HL-60/S4 (cell line): Measurements from ENCODE around the gene NCOA3.

Experiments
- in situ Hi-C: fragments of 300-500 bp; cut with MboI; formaldehyde crosslinking; loops from 2 replicates; pipeline ENCODE4 v1.14.3; 2022; ENCODE audit warnings: low sequenced_read_pairs

Gene NCOA3

DNA sequence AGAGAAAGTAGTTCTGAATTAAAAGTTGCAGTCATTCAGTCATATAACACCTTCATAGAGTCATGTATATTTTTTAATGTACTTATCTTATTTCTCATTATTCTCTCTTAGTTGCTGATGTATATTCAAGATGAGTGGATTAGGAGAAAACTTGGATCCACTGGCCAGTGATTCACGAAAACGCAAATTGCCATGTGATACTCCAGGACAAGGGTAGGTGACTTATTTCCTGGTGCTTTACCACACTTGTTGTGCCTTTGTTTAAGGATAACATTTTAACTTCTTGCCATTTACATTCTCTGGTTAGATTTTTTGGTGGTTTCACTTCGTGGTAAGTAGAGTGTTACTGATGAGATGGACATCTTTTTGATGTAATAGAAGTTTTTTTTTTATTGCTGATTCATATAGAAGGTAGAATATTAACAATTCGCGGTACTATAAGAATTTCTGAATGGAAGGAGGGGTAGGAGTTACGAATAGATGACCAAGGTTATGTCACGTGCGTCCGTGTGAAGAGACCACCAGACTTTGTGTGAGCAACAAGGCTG is 120.5 kb downstream of the NCOA3 start:
- in situ Hi-C loops: loop anchor here (5.0 kb wide), 1 partner anchor 235 kb away; no protein-coding TSS in a partner anchor

DNA sequence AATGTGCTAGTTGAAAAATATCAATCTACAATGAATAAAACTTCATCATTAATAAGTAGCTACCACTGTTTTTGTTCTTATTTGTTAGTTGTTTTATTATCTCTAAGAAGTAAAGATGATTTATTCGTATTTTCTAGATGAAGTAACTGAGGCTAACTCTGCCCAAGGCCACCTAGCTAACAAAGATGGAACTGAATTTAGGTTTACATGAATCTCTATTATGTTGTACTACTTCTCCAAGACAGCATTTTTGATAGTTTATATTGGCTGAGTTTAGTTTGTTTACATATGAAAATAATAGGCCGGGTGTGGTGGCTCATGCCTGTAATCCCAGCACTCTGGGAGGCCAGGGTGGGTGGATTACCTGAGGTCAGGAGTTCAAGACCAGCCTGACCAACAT is 121.5 kb downstream of the NCOA3 start:
- in situ Hi-C loops: loop anchor here (5.0 kb wide), 1 partner anchor 236 kb away; no protein-coding TSS in a partner anchor

GRCh38 chr20:47627540-47627939 is 125.9 kb downstream of the NCOA3 start:
- in situ Hi-C loops: loop anchor here (25.0 kb wide), 1 partner anchor 415 kb away; no protein-coding TSS in a partner anchor

GRCh38 chr20:47629907-47630306 is 128.2 kb downstream of the NCOA3 start:
- in situ Hi-C loops: loop anchor here (25.0 kb wide), 1 partner anchor 418 kb away; no protein-coding TSS in a partner anchor

DNA sequence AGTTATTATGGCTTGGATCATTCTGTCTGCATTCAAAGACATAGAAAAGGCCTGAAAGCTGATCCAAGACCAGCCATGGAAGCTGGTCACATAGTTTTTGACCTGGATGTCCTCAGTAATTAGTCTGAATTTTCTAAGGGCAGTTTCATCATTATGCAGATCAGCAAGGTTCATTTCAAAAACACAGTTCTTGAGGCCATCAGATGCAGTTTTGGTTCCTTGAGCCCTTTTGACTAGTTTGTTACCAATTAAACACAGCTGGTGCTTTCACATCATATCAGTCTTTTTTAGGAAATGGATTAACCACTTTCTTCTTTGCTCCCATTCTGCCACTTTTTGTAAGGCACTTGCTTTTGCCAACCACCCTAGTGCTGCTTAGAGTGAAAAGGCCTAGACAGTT is 129.4 kb downstream of the NCOA3 start:
- in situ Hi-C loops: loop anchor here (25.0 kb wide), 1 partner anchor 419 kb away; no protein-coding TSS in a partner anchor

GRCh38 chr20:47635256-47635655 is 133.6 kb downstream of the NCOA3 start:
- in situ Hi-C loops: loop anchor here (25.0 kb wide), 1 partner anchor 423 kb away; no protein-coding TSS in a partner anchor

DNA sequence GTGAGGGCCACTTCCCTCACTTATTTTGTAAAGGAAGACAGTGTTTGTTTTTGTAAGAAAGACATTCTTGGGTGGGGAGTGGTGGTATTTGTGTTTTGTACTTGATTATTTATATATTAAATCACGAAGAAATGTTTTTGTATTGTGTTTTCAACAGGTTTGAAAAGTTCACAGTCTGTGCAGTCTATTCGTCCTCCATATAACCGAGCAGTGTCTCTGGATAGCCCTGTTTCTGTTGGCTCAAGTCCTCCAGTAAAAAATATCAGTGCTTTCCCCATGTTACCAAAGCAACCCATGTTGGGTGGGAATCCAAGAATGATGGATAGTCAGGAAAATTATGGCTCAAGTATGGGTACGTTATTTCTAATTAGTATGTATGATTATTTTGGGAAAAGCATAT is 137.2 kb downstream of the NCOA3 start:
- in situ Hi-C loops: loop anchor here (25.0 kb wide), 1 partner anchor 427 kb away; no protein-coding TSS in a partner anchor

DNA sequence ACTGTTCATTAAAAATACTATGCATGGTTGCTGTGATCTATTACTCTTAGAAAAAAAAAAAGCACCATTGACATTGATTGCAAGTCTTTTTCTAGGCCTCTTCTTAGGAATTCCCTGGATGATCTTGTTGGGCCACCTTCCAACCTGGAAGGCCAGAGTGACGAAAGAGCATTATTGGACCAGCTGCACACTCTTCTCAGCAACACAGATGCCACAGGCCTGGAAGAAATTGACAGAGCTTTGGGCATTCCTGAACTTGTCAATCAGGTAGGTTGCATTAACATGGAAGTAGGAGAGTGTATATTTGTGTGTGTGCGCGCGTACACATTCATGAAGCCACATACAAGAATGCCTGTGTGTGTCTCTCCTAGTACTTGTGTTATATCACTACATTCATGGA is 140.4 kb downstream of the NCOA3 start:
- in situ Hi-C loops: loop anchor here (25.0 kb wide), 1 partner anchor 430 kb away; no protein-coding TSS in a partner anchor

DNA sequence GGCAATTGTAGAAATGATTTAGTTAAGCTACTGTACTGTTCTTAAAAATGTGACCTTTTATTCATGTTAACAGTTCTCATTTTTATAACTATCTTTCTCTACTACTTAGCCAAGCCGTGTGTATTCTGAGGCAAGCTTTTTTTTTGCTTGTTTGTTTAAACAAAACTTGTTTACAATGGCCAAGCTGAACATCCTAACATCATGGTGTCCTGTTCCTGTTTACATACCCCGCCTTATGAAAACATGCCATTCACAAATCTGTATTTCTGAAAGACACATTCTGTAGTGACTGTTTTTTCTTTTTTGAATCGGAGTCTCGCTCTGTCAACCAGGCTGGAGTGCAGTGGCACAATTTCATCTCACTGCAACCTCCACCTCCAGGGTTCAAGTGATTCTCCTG is 140.9 kb downstream of the NCOA3 start:
- in situ Hi-C loops: loop anchor here (25.0 kb wide), 1 partner anchor 430 kb away; no protein-coding TSS in a partner anchor

- in situ Hi-C loops: loop anchor here (25.0 kb wide), 1 partner anchor 433 kb away; no protein-coding TSS in a partner anchor
These were observed 143.9 kb downstream of the NCOA3 start for GRCh38 chr20:47645632-47646031.

DNA sequence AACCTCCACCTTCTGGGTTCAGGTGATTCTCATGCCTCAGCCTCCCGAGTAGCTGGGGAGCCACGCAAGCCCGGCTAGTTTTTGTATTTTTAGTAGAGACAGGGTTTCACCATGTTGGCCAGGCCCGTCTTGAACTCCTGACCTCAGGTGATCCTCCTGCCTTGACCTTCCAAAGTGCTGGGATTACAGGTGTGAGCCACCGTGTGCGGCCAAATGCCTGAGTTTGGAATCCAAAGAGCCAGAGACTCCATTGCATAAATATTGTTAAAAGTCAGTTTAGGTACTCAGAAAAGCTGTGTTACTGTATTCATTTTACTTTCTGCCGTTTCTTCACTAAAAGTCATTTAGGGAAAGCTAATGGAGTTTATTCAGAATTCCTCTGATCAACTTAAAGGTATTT is 146.3 kb downstream of the NCOA3 start:
- in situ Hi-C loops: loop anchor here (25.0 kb wide), 1 partner anchor 436 kb away; no protein-coding TSS in a partner anchor

DNA sequence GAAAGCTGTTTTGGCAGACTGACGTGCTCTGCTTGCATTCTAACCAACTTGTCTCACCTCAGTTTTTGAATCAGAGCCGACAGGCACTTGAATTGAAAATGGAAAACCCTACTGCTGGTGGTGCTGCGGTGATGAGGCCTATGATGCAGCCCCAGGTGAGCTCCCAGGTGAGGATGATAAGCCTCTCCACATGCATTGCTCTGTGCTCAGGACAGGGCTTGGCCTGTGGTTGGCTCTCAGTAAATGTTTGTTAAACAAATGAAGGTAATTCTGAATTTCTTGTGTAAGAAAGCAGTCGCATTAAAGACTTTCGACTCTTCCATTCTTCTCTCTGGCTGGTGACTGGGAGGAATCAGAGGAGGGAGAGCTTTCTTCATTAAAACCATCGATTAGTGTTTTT is 147.3 kb downstream of the NCOA3 start:
- in situ Hi-C loops: loop anchor here (25.0 kb wide), 1 partner anchor 437 kb away; no protein-coding TSS in a partner anchor

DNA sequence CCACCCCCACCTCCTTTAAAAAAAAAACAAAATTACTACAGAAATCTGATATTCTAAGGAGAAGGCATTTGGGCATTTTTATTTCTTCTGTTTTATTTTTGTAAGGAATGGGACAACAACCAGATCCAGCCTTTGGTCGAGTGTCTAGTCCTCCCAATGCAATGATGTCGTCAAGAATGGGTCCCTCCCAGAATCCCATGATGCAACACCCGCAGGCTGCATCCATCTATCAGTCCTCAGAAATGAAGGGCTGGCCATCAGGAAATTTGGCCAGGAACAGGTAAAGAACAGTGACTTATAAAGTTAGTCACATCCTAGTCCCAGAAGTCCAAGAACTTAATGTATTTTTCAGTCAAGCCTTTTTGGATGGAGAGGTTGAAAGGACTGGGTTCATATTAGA is 150.6 kb downstream of the NCOA3 start:
- in situ Hi-C loops: no loop called here

DNA sequence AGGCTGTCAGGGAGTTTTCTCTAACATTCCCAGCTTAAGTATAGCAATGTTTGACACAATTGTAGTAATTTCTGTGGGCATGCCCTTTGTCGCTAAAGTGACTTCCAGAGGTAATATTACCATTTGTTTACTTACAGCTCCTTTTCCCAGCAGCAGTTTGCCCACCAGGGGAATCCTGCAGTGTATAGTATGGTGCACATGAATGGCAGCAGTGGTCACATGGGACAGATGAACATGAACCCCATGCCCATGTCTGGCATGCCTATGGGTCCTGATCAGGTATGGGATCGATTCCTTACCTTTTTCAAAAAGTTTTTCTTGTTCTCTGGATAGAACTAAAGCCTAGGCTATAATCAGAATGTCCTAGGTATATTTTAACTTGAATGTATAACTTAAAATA is 151.1 kb downstream of the NCOA3 start:
- in situ Hi-C loops: no loop called here

DNA sequence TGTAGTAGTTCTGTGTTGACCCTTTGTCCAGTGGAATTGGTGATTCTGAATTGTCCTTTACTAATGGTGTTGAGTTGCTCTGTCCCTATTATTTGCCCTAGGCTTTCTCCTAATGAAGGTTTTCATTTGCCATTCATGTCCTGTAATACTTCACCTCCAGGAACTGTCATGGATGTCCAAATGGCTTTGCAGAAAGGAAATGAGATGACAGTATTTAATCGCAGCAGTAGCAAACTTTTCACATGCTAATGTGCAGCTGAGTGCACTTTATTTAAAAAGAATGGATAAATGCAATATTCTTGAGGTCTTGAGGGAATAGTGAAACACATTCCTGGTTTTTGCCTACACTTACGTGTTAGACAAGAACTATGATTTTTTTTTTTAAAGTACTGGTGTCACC is 152.2 kb downstream of the NCOA3 start:
- in situ Hi-C loops: no loop called here

DNA sequence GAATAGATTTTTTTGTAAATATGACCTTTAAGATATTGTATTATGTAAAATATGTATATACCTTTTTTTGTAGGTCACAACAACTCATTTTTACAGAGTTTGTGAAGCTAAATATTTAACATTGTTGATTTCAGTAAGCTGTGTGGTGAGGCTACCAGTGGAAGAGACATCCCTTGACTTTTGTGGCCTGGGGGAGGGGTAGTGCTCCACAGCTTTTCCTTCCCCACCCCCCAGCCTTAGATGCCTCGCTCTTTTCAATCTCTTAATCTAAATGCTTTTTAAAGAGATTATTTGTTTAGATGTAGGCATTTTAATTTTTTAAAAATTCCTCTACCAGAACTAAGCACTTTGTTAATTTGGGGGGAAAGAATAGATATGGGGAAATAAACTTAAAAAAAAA is 152.7 kb downstream of the NCOA3 start:
- in situ Hi-C loops: no loop called here

DNA sequence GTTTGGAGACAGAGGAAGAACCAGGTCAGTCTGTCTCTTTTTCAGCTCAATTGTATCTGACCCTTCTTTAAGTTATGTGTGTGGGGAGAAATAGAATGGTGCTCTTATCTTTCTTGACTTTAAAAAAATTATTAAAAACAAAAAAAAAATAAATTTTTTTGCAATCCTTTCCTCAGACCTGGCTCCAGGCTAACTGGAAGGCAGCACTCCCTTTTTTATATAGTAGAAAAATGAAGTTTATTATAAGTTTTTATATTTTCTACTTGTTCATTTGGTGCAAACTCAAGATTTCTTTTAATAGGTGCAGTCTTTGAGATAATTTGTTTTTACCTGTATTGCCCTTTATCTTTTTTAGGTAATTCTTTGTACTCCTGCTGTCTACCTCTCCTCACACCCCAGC is 153.9 kb downstream of the NCOA3 start:
- in situ Hi-C loops: no loop called here

DNA sequence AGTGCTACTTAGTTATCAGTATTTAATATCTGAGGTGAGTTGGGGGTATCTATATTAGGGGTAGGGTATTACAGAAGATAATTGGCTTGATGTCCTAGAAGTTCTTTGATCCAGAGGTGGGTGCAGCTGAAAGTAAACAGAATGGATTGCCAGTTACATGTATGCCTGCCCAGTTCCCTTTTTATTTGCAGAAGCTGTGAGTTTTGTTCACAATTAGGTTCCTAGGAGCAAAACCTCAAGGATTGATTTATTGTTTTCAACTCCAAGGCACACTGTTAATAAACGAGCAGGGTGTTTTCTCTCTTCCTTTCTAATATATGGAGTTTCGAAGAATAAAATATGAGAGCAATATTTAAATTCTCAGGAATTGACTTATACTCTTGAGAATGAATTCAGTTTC is 154.6 kb downstream of the NCOA3 start:
- in situ Hi-C loops: no loop called here

GRCh38 chr20:47659904-47660601 is 158.4 kb downstream of the NCOA3 start:
- in situ Hi-C loops: no loop called here

GRCh38 chr20:47660602-47660905 is 158.9 kb downstream of the NCOA3 start:
- in situ Hi-C loops: no loop called here

GRCh38 chr20:47660983-47661700 is 159.5 kb downstream of the NCOA3 start:
- in situ Hi-C loops: no loop called here

DNA sequence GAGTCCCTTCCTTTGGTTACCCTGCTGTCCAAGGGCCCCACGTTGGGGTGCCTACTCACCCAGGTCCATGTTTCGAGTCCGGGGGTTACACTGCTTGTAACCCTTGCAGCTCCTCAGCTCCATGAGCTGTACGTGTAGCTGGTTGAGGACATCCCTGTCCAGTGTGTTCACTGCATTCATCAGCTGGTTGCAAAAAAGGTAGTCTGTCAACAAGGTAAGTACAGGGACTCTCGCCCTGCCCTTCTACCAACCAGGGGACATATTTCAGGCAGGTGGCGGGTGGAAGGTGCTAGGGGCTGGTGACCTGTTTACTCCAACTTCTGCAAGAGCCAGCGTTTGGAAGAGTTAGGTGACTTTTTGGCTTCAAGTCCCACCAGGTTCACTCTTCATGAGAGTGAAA is 160.0 kb downstream of the NCOA3 start:
- in situ Hi-C loops: no loop called here
